HPDE6-E6E7 (cell line): ENCODE measurements around the gene TCEAL4.
"Not testable (repeated sequence)": the region's sequence is repeated elsewhere in the genome, so short reads cannot be mapped to it uniquely, and the experiment has no call there.

Experiments
- DNase-seq: peaks from one replicate; pipeline ENCODE4 v3.0.0; 2011; ENCODE audit warnings: missing footprints; ENCODE audit errors: extremely low spot score

The TCEAL4 gene

GRCh38 chrX:103592295-103592694, 7.0 kb downstream of the TCEAL4 start:
- not testable (repeated sequence) for DNase-seq

GRCh38 chrX:103595202-103595601, 9.9 kb downstream of the TCEAL4 start:
- DNase-seq: not testable (repeated sequence)

GRCh38 chrX:103607364-103608305, 22.3 kb downstream of the TCEAL4 start, which contains the start of gene TCEAL3:
TSS of gene TCEAL3 (plus strand) at chrX:103607963. CDS start at chrX:103609065, 1,102 bp downstream.
- DNase-seq: no peak

DNA sequence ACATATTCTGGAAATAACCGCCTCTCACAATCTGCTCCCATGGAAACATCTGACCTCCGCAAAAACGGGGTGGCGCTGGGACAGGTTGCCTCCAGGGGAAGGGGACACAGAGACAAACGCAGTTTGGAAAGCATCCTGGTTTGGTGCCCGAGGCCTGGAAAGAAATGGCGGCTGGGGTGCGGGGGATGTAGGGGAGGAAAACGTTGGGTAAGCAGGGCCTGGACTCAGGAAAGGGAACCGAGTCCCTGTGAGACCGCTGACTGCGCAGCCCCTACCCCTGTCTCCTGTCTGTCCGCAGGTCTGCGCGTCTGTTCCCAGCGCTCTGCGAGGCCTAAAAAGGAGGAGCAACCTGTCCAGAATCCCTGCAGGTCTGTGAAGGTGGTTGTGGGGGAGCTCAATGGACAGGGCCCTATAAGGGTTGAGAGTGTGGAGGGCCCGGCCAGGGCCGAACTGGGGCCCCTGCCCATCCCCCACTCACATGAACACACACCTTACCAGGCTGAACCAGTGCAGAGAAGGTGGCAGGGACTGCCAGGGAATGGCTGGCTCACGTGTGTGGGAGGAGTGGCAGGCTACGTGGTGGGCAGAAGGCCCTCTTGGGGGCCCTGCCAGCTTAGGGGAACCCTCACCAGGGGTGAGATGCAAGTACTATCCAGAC, 23.1 kb downstream of the TCEAL4 start:
- no peak for DNase-seq

- DNase-seq: no peak
Observed at GRCh38 chrX:103610282-103610681, 25.0 kb downstream of the TCEAL4 start.

GRCh38 chrX:103613362-103613890, 28.1 kb downstream of the TCEAL4 start:
- DNase-seq: no peak

GRCh38 chrX:103614999-103615398, 29.7 kb downstream of the TCEAL4 start:
- no peak for DNase-seq

DNA sequence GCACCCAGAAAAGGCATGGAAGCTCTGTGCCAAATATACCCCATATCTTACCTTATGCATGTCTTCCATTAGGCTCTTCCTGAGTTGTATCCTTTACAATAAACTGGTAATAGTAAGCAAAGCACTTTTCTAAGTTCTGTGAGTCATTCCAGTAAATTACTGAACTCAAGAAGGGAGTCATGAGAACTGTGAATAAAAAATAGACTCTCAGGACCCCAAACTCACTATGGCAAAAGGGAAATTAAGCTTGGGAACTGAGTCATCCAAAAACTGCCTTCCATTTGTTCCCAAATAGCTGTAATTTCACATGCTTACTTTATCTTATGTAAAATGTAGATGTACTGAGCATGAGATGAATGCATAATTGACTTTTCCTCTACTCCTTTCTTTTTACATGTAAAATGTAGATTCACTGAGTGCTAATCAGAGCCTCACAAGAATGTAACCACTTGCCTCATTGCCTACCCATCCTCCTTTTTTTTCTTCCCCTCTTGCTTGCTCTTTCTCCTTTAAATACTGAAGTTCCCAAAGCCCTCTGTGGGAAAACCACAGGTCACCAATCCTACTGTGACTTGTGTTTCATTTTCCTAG, 30.6 kb downstream of the TCEAL4 start:
- DNase-seq: no peak

DNA sequence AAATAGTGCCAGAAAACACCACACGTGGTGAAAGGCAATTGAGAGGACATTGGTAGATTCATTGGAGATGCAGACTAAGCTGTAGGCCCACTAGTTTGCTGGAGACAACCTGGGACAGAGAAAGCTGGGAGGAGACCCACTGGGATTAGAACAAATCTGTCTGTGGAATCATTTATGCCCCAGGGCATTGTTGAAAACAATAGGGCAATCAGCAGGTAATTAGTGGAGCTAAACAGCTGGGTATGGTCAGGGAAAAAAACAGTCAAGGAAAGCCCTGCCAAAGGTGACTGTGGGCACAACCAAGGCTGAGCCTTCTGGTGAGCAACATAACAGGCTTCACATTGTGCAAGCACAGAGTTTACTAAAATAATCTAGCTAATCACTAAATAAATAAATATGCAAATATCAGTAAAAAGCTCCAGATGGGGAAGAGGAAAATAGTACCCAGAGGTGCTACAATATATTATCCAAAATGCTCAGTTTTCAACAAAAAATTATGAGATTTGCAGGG, 31.4 kb downstream of the TCEAL4 start:
- DNase-seq: no peak

GRCh38 chrX:103624111-103624510, 38.8 kb downstream of the TCEAL4 start:
- DNase-seq: no peak

DNA sequence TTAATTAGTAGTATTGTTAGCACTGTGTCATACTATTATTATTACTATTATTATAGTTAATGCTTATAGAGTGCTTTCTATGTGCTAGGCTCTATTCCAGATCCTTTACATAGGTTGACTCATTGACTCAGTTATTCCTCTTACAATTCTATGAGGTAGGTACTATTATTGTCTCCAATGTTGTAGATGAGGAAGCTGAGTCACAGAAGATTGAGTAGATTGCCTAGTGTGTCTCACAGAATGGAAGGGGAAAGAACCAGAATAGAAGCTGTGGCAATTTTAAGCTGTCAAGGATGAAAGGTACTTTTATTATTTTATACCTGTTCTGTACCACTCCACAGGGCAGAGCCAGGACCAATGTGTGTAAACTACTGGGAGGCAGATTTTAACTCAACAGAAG, 41.5 kb downstream of the TCEAL4 start:
- DNase-seq: no peak

DNA sequence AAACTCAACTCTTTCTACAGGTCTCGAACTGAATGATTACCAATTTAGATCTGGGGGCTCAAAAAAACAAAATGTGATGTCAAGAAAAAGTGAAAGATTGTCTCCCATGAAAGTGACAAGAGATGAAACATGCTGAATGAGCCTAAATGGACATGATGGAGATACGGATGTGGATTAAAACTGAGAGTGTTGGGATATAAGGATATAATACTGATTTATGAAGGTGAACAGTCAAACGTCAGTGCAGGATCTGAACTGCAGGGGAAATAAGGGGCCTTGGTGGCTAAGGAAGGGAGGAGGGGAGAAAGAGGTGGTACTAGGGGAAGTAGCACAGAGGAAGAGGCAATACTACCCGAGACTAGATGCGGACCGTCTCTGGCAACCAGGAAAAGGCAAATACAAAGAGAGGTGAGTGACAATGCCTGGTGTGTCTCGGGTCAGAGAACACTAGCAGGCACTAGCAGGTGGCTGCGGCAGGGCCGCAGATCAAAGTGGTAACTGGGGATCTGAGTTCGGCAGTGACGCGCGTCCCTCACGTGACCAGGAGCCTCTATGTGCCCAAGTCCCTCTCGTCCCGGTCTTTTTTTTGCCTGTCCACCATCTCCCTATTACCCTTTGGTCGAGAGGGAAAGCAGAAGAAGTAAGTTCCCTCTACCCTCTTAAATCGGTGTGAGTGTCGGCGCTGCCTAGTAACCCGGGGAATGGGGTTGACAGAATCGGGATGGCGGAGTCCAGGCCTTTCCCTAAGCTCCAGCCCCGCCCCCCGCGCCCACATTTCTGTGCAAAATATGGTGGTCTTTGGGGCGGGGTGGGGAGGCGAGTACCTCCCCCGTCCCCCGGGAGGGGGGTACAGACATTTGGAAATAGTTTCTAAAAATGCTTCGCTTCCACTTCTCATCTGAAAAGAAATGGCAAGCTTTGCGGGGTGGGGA, 43.3 kb downstream of the TCEAL4 start, which contains the start of gene TCEAL1:
TSS of gene TCEAL1 (plus strand) at position 590 of the 932 bp plus-strand sequence. CDS start 942 bp downstream, outside the sequence.
- no peak for DNase-seq

DNA sequence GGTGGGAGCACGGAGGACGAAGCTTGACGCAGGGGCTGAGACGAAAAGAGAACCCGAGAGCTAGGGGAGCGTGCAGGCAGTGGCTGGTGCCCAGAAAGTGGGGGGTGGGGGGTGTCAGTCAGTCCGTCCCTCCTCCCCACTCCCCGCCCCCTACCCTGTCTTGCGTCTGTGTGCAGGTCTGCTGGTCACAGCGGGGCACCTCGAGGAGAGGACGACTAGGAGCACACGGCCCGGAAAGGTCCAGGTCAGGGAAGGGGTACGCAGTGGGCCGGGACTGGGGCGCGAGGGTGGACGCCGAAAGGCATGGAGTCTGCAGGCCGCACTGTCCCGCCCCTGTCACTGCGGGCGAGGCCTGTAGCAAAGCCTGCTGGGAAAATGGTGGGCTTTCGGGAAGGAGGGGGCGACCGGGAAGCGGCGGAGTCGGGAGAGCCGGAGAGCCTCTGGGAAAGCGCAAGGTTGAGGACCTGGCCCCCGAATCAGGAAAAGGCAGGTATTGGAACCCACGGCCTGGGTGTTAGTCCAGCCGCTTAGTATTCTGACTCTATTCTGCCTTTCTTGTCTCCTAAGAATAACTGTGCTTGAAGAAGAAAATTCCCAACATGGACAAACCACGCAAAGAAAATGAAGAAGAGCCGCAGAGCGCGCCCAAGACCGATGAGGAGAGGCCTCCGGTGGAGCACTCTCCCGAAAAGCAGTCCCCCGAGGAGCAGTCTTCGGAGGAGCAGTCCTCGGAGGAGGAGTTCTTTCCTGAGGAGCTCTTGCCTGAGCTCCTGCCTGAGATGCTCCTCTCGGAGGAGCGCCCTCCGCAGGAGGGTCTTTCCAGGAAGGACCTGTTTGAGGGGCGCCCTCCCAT, 44.2 kb downstream of the TCEAL4 start:
- DNase-seq: no peak

DNA sequence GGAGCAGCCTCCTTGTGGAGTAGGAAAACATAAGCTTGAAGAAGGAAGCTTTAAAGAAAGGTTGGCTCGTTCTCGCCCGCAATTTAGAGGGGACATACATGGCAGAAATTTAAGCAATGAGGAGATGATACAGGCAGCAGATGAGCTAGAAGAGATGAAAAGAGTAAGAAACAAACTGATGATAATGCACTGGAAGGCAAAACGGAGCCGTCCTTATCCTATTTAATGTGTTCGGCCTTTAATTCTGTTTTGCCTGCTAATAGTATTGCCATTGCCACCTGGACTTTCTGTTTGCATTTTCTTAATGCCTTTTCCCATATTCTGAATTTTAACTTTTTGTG, 44.8 kb downstream of the TCEAL4 start:
- DNase-seq: no peak

DNA sequence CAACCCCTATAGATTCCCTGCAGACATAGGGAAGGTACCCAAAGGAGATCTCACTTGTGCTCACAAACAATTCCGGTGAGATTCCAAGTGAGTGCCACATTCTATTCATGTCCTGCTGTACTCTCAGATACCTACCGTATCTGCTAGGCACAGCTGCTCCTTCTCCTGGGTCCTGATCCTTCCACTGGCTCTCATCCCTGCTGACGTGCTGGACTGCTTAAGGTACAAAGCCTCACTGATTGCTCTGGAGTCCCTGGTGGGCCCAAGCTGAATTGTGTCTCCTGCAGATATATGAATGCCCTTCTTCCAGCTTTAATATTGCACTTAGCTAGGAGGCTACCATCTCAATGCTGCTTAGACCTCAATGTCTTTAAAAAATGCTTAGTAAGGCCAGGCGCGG, 45.8 kb downstream of the TCEAL4 start:
- DNase-seq: no peak

- DNase-seq: no peak
Observed at GRCh38 chrX:103635436-103635835, 50.1 kb downstream of the TCEAL4 start.
